ENCODE measurements around the gene TMEM150B. TPM values are rescaled to one million over a fixed set of nuclear protein-coding genes. Genes with fewer than 3 reads are reported as not detected.

Gene TMEM150B
- polyA plus RNA-seq, 1 of the 3 experiments (the other 2 are of a cell fraction), result not detected

- TF ChIP-seq PBX3 (IDR thresholded peaks at IDR 0.05) (no peak), CHD2 (IDR thresholded peaks at IDR 0.05; ENCODE audit: low read length, partially characterized antibody) (no peak), TAF1 (IDR thresholded peaks at IDR 0.05; ENCODE audit: borderline replicate concordance, low read depth, low read length) (no peak), RXRA (IDR thresholded peaks at IDR 0.05; ENCODE audit: borderline replicate concordance, low read depth) (no peak), EZH2phosphoT487 (IDR thresholded peaks at IDR 0.05; ENCODE audit: borderline replicate concordance, low read depth) (no peak), RCOR1 (IDR thresholded peaks at IDR 0.05; ENCODE audit: low read length) (no peak), FOXM1 (IDR thresholded peaks at IDR 0.05; ENCODE audit: low read depth) (no peak), MXI1 (IDR thresholded peaks at IDR 0.05; ENCODE audit: low read depth, low read length) (no peak), NFIC (IDR thresholded peaks at IDR 0.05; ENCODE audit: borderline replicate concordance) (no peak)
These were observed 51.0 kb downstream of the TMEM150B start (continued) for GRCh38 chr19:55273978-55274707.

- Histone ChIP-seq H3K4me3 (ENCODE audit: low read depth in 2 of 2, low read length in 1 of 2) (no peak overlapping the region), H3K4me2 (no peak overlapping the region), H3K4me1 (ENCODE audit: control insufficient read depth in 1 of 2, insufficient read depth in 2 of 2, low read depth in 1 of 2, low read length in 1 of 2) (no peaks in the 10 kb centered on the region), H3K9me2 (no peaks in the 10 kb centered on the region), H3K9me3 (no peaks in the 10 kb centered on the region), H4K20me1 (ENCODE audit: insufficient read depth) (no peaks in the 10 kb centered on the region), H2AFZ (ENCODE audit: low read depth) (no peak overlapping the region), H3K9ac (no peak overlapping the region), H3K79me2 (ENCODE audit: insufficient read depth) (no peaks in the 10 kb centered on the region; the same call in 1 of the 2 replicates), H3K27me3 (ENCODE audit: insufficient read depth) (no peaks in the 10 kb centered on the region), H3K27ac (ENCODE audit: low read depth in 2 of 2, low read length in 1 of 2) (no peak overlapping the region), H3F3A (replicated peaks; ENCODE audit: insufficient read depth) (no peaks in the 10 kb centered on the region), H3K36me3 (replicated peaks in 1 of 2; ENCODE audit: control insufficient read depth in 1 of 2, insufficient read depth in 2 of 2, low read length in 1 of 2) (peaks cover 0 to 23% of the 10 kb centered on the region in 2 experiments)
- DNase-seq, result no peak
- ChIA-PET POLR2A (no interaction called here), CTCF (no interaction called here)
- TF ChIP-seq NFIC (IDR thresholded peaks at IDR 0.05; ENCODE audit: borderline replicate concordance) (no peak), TCF12 (IDR thresholded peaks at IDR 0.05) (no peak), USF1 (IDR thresholded peaks at IDR 0.05; ENCODE audit: borderline replicate concordance, low read depth) (no peak), RFX5 (IDR thresholded peaks at IDR 0.05; ENCODE audit: low read length) (no peak), NRF1 (IDR thresholded peaks at IDR 0.05; ENCODE audit: low read depth, low read length) (no peak), RAD21 (IDR thresholded peaks at IDR 0.05; ENCODE audit: low read length) (no peak), ZBTB33 (IDR thresholded peaks at IDR 0.05; ENCODE audit: borderline replicate concordance, low read depth) (no peak), PBX3 (IDR thresholded peaks at IDR 0.05) (no peak), SMC3 (IDR thresholded peaks at IDR 0.05; ENCODE audit: low read depth, low read length) (no peak), RCOR1 (IDR thresholded peaks at IDR 0.05; ENCODE audit: low read length) (no peak), MXI1 (IDR thresholded peaks at IDR 0.05; ENCODE audit: low read depth, low read length) (no peak), POLR2AphosphoS5 (IDR thresholded peaks at IDR 0.05; ENCODE audit: low read depth, low read length) (no peak), FOSL2 (IDR thresholded peaks at IDR 0.05; ENCODE audit: borderline replicate concordance, low read depth) (no peak)
- 97% methylated on average over 18 of the region's 18 CpGs for WGBS (ENCODE audit: low lambda C conversion rate)
These were observed 53.0 kb downstream of the TMEM150B start for GRCh38 chr19:55272142-55272541.
